GM10248 (cell line): Measurements from ENCODE around the gene AIG1.
"Not testable (repeated sequence)": the region's sequence is repeated elsewhere in the genome, so short reads cannot be mapped to it uniquely, and the experiment has no call there.

Experiments
- CTCF ChIA-PET: fragments of 300-600 bp; sonication (Branson Sonifier 250); formaldehyde crosslinking; extraction: SDS; loops from one replicate; lab custom pipeline; 2021; ENCODE audit warnings: antibody characterized with exemption; lab: Yijun Ruan, JAX
- POLR2A ChIA-PET: fragments of 350-650 bp; sonication (Branson Sonifier 250); formaldehyde crosslinking; extraction: SDS; loops from one replicate; lab custom pipeline; 2020; ENCODE audit warnings: antibody characterized with exemption; lab: Yijun Ruan, JAX
- DNase-seq: peaks from one replicate; pipeline ENCODE4 v3.0.0; 2012; ENCODE audit errors: extremely low spot score
- CTCF ChIP-seq: IDR thresholded peaks from 2 replicates; pipeline ENCODE4 v1.5.1; 2012; ENCODE audit warnings: mild to moderate bottlenecking, low read depth; ENCODE audit errors: extremely low read depth, missing control alignments, control extremely low read depth

The AIG1 gene

GRCh38 chr6:143068001-143068400 is 7.3 kb downstream of the AIG1 start:
- POLR2A ChIA-PET: no interaction called here
- no peak for TF ChIP-seq CTCF
- CTCF ChIA-PET: no interaction called here
- no peak for DNase-seq

DNA sequence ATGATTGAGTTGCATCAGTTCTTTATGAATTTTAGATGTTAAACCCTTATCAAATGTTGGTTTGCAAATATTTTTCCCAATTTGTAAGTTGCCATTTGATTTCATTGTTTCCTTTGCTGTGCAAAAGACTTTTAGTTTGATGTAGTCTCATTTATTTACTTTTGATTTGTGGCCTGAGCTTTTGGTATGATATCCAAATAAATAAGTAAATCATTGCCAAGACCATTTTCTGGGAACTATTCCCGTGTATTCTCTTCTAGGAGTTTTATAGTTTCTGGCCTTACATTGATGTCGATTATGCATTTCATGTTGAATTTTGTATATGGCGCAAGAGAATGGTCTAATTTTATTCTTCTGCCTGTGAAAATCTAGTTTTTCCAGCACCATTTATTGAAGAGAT is 13.4 kb downstream of the AIG1 start:
- DNase-seq: no peak
- ChIA-PET CTCF (interaction anchor here (1.1 kb wide), 2 partner anchors 9 to 14 kb away, joined by 3 read pairs; no protein-coding TSS in a partner anchor), POLR2A (no interaction called here)
- TF ChIP-seq CTCF: no peak

GRCh38 chr6:143074670-143075318 is 14.1 kb downstream of the AIG1 start:
- ChIA-PET CTCF (interaction anchor here (1.1 kb wide), 2 partner anchors 10 to 15 kb away, joined by 3 read pairs; no protein-coding TSS in a partner anchor), POLR2A (no interaction called here)
- DNase-seq: no peak
- TF ChIP-seq CTCF: no peak

GRCh38 chr6:143078468-143079324 is 18.0 kb downstream of the AIG1 start:
- CTCF ChIA-PET: interaction anchor here (1.5 kb wide), 1 partner anchor 13 kb away, joined by 3 read pairs; no protein-coding TSS in a partner anchor
- DNase-seq: no peak
- TF ChIP-seq CTCF: no peak
- POLR2A ChIA-PET: no interaction called here

GRCh38 chr6:143079325-143079640 is 18.6 kb downstream of the AIG1 start:
- POLR2A ChIA-PET: no interaction called here
- CTCF ChIA-PET: interaction anchor here (1.5 kb wide), 1 partner anchor 14 kb away, joined by 3 read pairs; no protein-coding TSS in a partner anchor
- no peak for TF ChIP-seq CTCF
- DNase-seq: no peak

DNA sequence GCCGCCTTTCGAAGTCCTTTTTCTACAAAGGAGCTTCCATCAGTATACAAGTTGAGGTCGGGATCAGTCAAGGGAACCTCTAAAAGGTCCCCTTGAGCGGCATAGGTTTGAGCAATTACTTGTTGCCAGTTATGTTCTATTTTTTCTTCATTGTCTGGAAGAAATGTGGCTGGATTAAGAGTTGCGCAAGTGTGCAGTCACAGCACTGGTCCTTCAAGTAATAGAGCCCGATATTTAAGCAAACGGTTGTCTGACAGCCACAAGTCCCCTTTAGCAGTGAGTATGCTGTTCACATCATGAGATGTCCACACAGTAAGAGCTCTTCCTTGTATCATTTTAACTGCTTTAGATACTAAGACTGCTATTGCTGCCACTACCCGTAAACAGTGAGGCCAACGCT is 21.6 kb downstream of the AIG1 start:
- CTCF ChIA-PET: interaction anchor here (1.1 to 2.0 kb wide), 2 partner anchors 15 to 62 kb away, joined by 3 to 6 read pairs; no protein-coding TSS in a partner anchor
- POLR2A ChIA-PET, DNase-seq: not testable (repeated sequence)

DNA sequence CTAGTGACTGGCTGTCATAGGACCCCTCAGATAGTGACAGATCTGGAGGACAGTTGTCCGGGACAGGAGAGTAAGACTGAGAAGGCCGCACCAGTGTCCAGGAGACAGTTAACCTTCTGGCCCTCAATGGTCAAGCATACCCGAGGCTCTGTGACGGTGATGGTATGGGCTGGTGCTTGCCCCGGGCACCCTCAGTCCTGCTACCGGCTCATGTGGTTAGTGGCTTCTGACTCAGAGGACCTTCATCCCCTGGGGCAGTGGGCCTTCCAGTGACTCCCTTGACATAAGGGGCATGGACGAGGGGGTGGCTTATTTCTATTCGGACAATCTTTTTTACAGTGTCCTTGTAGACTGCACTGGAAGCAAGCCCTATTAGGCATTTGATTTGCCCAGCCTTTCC is 23.3 kb downstream of the AIG1 start:
- DNase-seq, CTCF ChIA-PET, POLR2A ChIA-PET: not testable (repeated sequence)

DNA sequence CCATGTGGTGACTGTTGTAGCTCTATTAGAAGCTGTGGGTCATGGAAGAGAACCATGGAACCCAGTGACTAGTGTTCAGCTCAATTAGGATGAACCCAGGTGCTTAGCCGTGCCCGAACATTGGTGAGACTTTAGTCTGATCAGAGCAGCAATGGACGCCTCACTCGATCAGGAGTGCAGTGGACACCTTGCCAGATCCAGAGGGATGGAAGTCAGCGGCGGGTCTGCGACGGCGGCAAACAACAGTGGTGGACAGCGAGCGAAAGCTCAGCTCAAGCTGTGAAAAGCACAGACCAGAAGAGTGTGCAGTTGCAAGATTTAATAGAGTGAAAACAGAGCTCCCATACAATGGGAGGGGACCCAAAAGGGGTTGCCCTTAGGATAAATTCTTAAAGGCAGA is 26.6 kb downstream of the AIG1 start:
- POLR2A ChIA-PET: interaction anchor here (0.6 kb wide), 1 partner anchor 69 kb away, joined by 3 read pairs; no protein-coding TSS in a partner anchor
- CTCF ChIA-PET: interaction anchor here (0.7 kb wide), 1 partner anchor 26 kb away, joined by 3 read pairs; no protein-coding TSS in a partner anchor
- not testable (repeated sequence) for DNase-seq
